ENCODE results near the gene KIAA1217.
"Not testable (repeated sequence)": the region's sequence is repeated elsewhere in the genome, so short reads cannot be mapped to it uniquely, and the experiment has no call there.

GRCh38 chr10:24482713-24483112, 273.8 kb downstream of the KIAA1217 start:
- TF ChIP-seq, protein P1, sequence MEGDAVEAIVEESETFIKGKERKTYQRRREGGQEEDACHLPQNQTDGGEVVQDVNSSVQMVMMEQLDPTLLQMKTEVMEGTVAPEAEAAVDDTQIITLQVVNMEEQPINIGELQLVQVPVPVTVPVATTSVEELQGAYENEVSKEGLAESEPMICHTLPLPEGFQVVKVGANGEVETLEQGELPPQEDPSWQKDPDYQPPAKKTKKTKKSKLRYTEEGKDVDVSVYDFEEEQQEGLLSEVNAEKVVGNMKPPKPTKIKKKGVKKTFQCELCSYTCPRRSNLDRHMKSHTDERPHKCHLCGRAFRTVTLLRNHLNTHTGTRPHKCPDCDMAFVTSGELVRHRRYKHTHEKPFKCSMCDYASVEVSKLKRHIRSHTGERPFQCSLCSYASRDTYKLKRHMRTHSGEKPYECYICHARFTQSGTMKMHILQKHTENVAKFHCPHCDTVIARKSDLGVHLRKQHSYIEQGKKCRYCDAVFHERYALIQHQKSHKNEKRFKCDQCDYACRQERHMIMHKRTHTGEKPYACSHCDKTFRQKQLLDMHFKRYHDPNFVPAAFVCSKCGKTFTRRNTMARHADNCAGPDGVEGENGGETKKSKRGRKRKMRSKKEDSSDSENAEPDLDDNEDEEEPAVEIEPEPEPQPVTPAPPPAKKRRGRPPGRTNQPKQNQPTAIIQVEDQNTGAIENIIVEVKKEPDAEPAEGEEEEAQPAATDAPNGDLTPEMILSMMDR (IDR thresholded peaks at IDR 0.05) = not testable (repeated sequence)
- TF ChIP-seq POLR2A (IDR thresholded peaks at IDR 0.05) = not testable (repeated sequence)

Data from adrenal gland (tissue), 5 donors.